ENCODE results near the gene UQCC5. TPM values are rescaled to one million over a fixed set of nuclear protein-coding genes. Genes with fewer than 3 reads are reported as not detected.
"Not testable (repeated sequence)": the region's sequence is repeated elsewhere in the genome, so short reads cannot be mapped to it uniquely, and the experiment has no call there.

UQCC5 gene
- total and polyA plus RNA-seq, 3 donors from 2014 or later: 23.0 to 37.0 (median 30.5) TPM

- 91 to 94% methylated on average over 15 to 18 of the region's 18 CpGs for whole genome bisulfite sequencing, 2 donors
- DNase-seq: no peak
- Histone ChIP-seq H3K27me3 (no peaks in the 10 kb centered on the region), H3K4me3 (no peak overlapping the region), H3K27ac (no peak overlapping the region), H3K4me1 (peaks cover 24% of the 10 kb centered on the region), H3K36me3 (ENCODE audit: low read depth, missing control alignments) (no peaks in the 10 kb centered on the region), H3K9me3 (no peaks in the 10 kb centered on the region)
- intact Hi-C loops (cut with DNase I; ENCODE audit: low total_unique reads): no loop called here
- TF ChIP-seq CTCF (IDR thresholded peaks at IDR 0.05): no peak
- no peak for TF ChIP-seq POLR2A (IDR thresholded peaks at IDR 0.05)
Observed at GRCh38 chr3:52524258-52524751, 12.1 kb upstream of the UQCC5 start.

DNA sequence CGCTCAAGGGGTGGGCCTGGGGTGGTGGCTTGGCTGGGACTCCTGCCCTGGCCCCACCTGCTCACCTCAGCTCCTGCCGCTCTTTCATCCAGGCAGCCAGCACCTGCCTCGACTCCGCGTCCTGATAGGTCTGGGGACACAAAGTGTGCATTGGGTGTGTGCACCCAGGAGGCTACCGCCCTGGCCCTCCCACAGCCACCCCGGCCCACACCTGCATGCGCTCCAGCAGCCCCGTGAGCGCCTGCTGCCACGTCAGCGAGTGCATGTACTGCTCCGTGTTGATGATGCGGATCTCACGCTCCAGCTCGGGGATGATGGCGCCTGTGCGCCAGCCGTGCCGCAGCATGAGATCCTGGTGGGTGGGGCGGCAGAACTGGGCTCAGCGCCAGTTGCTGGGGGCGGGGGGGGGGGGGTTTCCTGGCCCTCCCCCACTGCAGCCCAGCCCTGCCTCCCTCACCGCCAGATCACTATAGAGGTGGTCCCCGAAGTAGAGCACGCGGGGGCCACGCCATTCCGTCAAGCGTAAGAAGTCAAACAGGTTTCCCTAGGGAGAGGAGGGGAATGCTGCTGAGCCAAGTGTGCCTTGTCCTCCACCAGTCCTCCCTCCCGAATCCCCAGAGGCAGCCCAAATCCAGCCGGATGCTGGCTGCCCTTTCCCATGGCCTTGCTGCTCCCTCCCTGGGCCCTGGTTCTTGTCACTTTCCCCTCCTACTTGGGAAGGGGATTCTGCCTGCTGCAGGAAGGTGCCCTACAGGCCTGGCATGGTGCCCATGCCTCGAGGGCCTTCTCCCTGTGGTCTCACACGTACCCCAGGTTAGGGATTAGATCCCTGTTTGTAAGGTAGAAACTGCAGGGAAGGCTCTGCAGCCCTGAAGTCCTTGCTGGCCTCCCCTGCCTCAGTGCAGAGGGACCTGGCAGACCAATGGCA lies 11.4 kb upstream of the UQCC5 start:
- intact Hi-C loops (cut with DNase I; ENCODE audit: low total_unique reads): no loop called here
- TF ChIP-seq CTCF (IDR thresholded peaks at IDR 0.05): no peak
- TF ChIP-seq POLR2A (IDR thresholded peaks at IDR 0.05): no peak
- peaks cover 31% of the 10 kb centered on the region for H3K4me1 ChIP-seq

GRCh38 chr3:52525680-52526561 lies 10.5 kb upstream of the UQCC5 start:
- Histone ChIP-seq H3K27ac (peak overlapping the region in 1 of 2 donors; percentile 18), H3K9me3 (no peaks in the 10 kb centered on the region), H3K36me3 (ENCODE audit: low read depth, missing control alignments) (no peaks in the 10 kb centered on the region), H3K27me3 (no peaks in the 10 kb centered on the region), H3K4me1 (peaks cover 38% of the 10 kb centered on the region), H3K4me3 (no peak overlapping the region)
- intact Hi-C loops (cut with DNase I; ENCODE audit: low total_unique reads): no loop called here
- no peak for TF ChIP-seq CTCF (IDR thresholded peaks at IDR 0.05)
- no peak for TF ChIP-seq POLR2A (IDR thresholded peaks at IDR 0.05)
- WGBS, 2 donors: 77 to 80% methylated on average over 9 of the region's 9 CpGs
- DNase-seq: no peak

More for the DNA sequence above, 11.4 kb upstream of the UQCC5 start:
- Histone ChIP-seq H3K4me3 (no peak overlapping the region), H3K36me3 (ENCODE audit: low read depth, missing control alignments) (no peaks in the 10 kb centered on the region), H3K9me3 (no peaks in the 10 kb centered on the region), H3K27me3 (no peaks in the 10 kb centered on the region), H3K27ac (peak overlapping the region in 1 of 2 donors; percentile 18)
- DNase-seq: no peak
- 63 to 72% methylated on average over 25 to 34 of the region's 34 CpGs for WGBS, 2 donors

DNA sequence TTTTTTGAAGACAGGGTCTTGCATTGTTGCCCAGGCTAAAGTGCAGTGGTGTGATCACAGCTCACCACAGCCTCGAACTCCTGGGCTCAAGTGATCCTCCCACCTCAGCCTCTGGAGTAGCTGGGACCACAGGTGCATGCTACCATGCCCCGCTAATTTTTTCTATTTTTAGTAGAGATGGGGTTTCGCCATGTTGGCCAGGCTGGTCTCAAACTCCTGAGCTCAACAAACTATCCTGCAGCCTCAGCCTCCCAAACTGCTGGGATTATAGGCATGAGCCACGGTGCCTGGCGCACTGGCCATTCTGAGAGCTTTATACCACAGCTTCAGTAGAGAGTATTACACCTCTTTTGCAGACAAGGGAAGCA lies 9.8 kb upstream of the UQCC5 start:
- intact Hi-C loops (cut with DNase I; ENCODE audit: low total_unique reads); H3K9me3 ChIP-seq; H3K36me3 ChIP-seq (ENCODE audit: low read depth, missing control alignments); DNase-seq; H3K4me3 ChIP-seq; H3K27me3 ChIP-seq: not testable (repeated sequence)
- WGBS, 2 donors: 84 to 94% methylated on average over 4 to 5 of the region's 5 CpGs
- Histone ChIP-seq H3K27ac (peak overlapping the region in 1 of 2 donors; percentile 36), H3K4me1 (peaks cover 44% of the 10 kb centered on the region)

Measured in testis (tissue), 3 donors.